GM13976 (cell line): ENCODE results near the gene MPZL3.

ENCODE experiments used
- DNase-seq: peaks from one replicate; pipeline ENCODE4 v3.0.0; 2012; ENCODE audit warnings: low spot score
- CTCF ChIP-seq: IDR thresholded peaks from 2 replicates; pipeline ENCODE4 v1.5.1; 2012; ENCODE audit warnings: borderline replicate concordance, mild to moderate bottlenecking; ENCODE audit not compliant: insufficient read depth; ENCODE audit errors: extremely low read depth, missing control alignments, control extremely low read depth
- in situ Hi-C: fragments of 300-500 bp; cut with MboI; formaldehyde crosslinking; loops from one replicate; pipeline ENCODE4 v1.12.0; 2022; ENCODE audit warnings: low sequenced_read_pairs, mixed read lengths, inconsistent platforms; ENCODE audit not compliant: unreplicated experiment

Gene MPZL3

GRCh38 chr11:118223570-118223969 is 28.6 kb downstream of the MPZL3 start:
- DNase-seq, result no peak
- no peak for TF ChIP-seq CTCF
- in situ Hi-C loops, result no loop called here

GRCh38 chr11:118222437-118222836 is 29.7 kb downstream of the MPZL3 start:
- no peak for DNase-seq
- in situ Hi-C loops, result no loop called here
- TF ChIP-seq CTCF, result no peak

- in situ Hi-C loops, result no loop called here
- no peak for DNase-seq
- TF ChIP-seq CTCF, result no peak
Observed at GRCh38 chr11:118221419-118221818, 30.7 kb downstream of the MPZL3 start.

GRCh38 chr11:118219732-118220131 is 32.4 kb downstream of the MPZL3 start:
- in situ Hi-C loops, result no loop called here
- DNase-seq, result no peak
- TF ChIP-seq CTCF, result no peak

GRCh38 chr11:118219244-118219643 is 32.9 kb downstream of the MPZL3 start:
- no peak for TF ChIP-seq CTCF
- DNase-seq, result no peak
- in situ Hi-C loops, result no loop called here

DNA sequence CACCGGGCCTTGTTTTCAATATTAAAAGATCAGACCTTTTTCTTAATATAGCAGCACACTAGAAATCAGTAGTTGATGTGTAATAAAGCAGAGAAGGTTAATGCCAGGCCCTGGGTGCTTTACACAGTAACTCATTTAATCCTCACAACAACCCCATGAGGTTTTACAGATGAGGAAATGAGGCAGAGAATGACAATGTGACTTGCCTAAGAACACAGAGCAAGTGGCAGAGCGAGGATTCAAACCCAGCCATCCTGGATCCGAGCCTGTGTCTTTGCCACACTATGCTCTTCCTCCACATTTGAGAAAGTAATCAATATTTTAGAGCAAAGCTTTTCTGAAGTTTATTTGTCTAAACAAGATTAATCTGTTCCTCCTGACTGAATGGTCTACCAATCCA is 34.6 kb downstream of the MPZL3 start:
- no peak for TF ChIP-seq CTCF
- no peak for DNase-seq

More for the DNA sequence above, 34.6 kb downstream of the MPZL3 start:
- in situ Hi-C loops, result no loop called here
